Thymus (tissue), 11 donors: ENCODE data around the gene KIF24. TPM values are rescaled to one million over a fixed set of nuclear protein-coding genes. Genes with fewer than 3 reads are reported as not detected.
A peak's percentile ranks its signal among the peaks of the same experiment; 100 is the strongest.
"Not testable (repeated sequence)": the region's sequence is repeated elsewhere in the genome, so short reads cannot be mapped to it uniquely, and the experiment has no call there.

Experiments used
- DNase-seq, 9 donors: peaks; one replicate each; pipeline ENCODE4 v3.0.0-alpha.2; 2013; ENCODE audit warnings: low spot score in 9 of 9, low read depth in 6 of 9, missing footprints in 1 of 9
- H3K27ac ChIP-seq, 2 donors: one replicate each; pipeline ENCODE4 v1.5.1; 2013; ENCODE audit warnings: control low read depth in 1 of 2, low read depth in 1 of 2, low read length in 1 of 2, mild to moderate bottlenecking in 1 of 2, moderate library complexity in 1 of 2
- H3K27me3 ChIP-seq, 2 donors: one replicate each; pipeline ENCODE4 v1.5.1; 2013; ENCODE audit warnings: low read length in 1 of 2; ENCODE audit not compliant: control insufficient read depth in 2 of 2, insufficient read depth in 1 of 2
- H3K36me3 ChIP-seq, 2 donors: one replicate each; pipeline ENCODE4 v1.5.1; 2013; ENCODE audit warnings: low read length in 1 of 2, mild to moderate bottlenecking in 1 of 2, moderate library complexity in 1 of 2; ENCODE audit not compliant: control insufficient read depth in 2 of 2, insufficient read depth in 2 of 2
- H3K4me1 ChIP-seq, 2 donors: one replicate each; pipeline ENCODE4 v1.5.1; 2013; ENCODE audit warnings: low read length in 2 of 2; ENCODE audit not compliant: control insufficient read depth in 2 of 2, insufficient read depth in 2 of 2
- H3K4me3 ChIP-seq, 2 donors: one replicate each; pipeline ENCODE4 v1.5.1; 2013; ENCODE audit warnings: low read length in 2 of 2, control low read depth in 1 of 2, mild to moderate bottlenecking in 1 of 2
- H3K9me3 ChIP-seq, 2 donors: one replicate each; pipeline ENCODE4 v1.5.1; 2013; ENCODE audit warnings: low read length in 1 of 2, mild to moderate bottlenecking in 1 of 2; ENCODE audit not compliant: control insufficient read depth in 2 of 2, insufficient read depth in 1 of 2
- WGBS: extraction: QIAGEN DNeasy Blood & Tissue Kit; methylation state at CpG from one replicate; pipeline ENCODE4 v1.1.7; 2013; 5-methylcytosine and 5-hydroxymethylcytosine counted together
- polyA plus RNA-seq: library from polyadenylated mRNA; stranded (reverse); fragments of 200-250 nt; gene quantifications from one replicate; pipeline ENCODE4 v1.2.3, GENCODE V29; 2013
- total RNA-seq: library from RNA; stranded (reverse); fragments of 120-200 nt; gene quantifications from one replicate; pipeline ENCODE4 v1.2.4, GENCODE V29; 2013
- donor health status: healthy.

KIF24 gene
- total and polyA plus RNA-seq, 2 donors = 0.57 to 4.5 TPM

DNA sequence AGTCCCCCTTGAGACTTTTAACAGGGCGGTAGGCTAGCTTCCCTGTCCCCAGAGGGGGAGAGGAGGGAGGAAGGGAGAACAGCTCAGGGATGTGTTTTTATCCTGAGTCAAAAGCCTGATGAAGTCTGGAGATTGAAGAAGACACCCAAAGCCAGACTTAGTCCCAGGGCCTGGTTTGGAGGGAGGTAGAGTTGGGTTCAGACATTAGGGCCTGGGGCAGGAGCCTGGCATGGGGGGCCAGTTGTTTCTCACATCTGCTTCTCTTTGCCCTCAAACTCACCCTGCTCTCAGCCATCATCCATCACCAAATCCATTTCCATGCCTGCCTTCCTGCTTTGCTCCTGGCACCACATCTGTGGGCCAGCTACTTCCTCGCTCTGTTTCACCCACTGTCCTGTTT lies 44.7 kb upstream of the KIF24 start:
- Histone ChIP-seq H3K27me3 (peaks cover 0 to 81% of the 10 kb centered on the region in 2 donors), H3K9me3 (peaks cover 4 to 21% of the 10 kb centered on the region in 2 donors), H3K27ac (no peak overlapping the region), H3K4me1 (peaks cover 7 to 27% of the 10 kb centered on the region in 2 donors), H3K4me3 (no peak overlapping the region), H3K36me3 (peaks cover 0 to 5% of the 10 kb centered on the region in 2 donors)
- DNase-seq = no peak
- WGBS = 97% methylated on average over 2 of the region's 2 CpGs

- WGBS = 96% methylated on average over 41 of the region's 41 CpGs
- DNase-seq = no peak
- Histone ChIP-seq H3K27ac (no peak overlapping the region), H3K36me3 (peaks cover 0 to 5% of the 10 kb centered on the region in 2 donors), H3K4me1 (peaks cover 7 to 26% of the 10 kb centered on the region in 2 donors), H3K4me3 (no peak overlapping the region), H3K27me3 (peaks cover 0 to 73% of the 10 kb centered on the region in 2 donors), H3K9me3 (peaks cover 4 to 21% of the 10 kb centered on the region in 2 donors)
These were observed 43.5 kb upstream of the KIF24 start for GRCh38 chr9:34372467-34373011.

GRCh38 chr9:34371886-34372466 lies 42.9 kb upstream of the KIF24 start:
- peaks cover 3 to 21% of the 10 kb centered on the region in 2 donors for H3K4me1 ChIP-seq
- no peak for DNase-seq
- H3K27me3 ChIP-seq = peaks cover 0 to 68% of the 10 kb centered on the region in 2 donors
- H3K4me3 ChIP-seq = no peak overlapping the region
- H3K9me3 ChIP-seq = peaks cover 4 to 21% of the 10 kb centered on the region in 2 donors
- no peak overlapping the region for H3K27ac ChIP-seq
- peaks cover 0 to 5% of the 10 kb centered on the region in 2 donors for H3K36me3 ChIP-seq
- 97% methylated on average over 60 of the region's 60 CpGs for WGBS

- Histone ChIP-seq H3K4me1 (peaks cover 3 to 17% of the 10 kb centered on the region in 2 donors), H3K27ac (no peak overlapping the region), H3K9me3 (peaks cover 4 to 21% of the 10 kb centered on the region in 2 donors), H3K4me3 (peak overlapping the region in 1 of 2 donors; percentile 24), H3K27me3 (peaks cover 0 to 64% of the 10 kb centered on the region in 2 donors), H3K36me3 (peaks cover 0 to 5% of the 10 kb centered on the region in 2 donors)
- DNase-seq = no peak
- 91% methylated on average over 105 of the region's 105 CpGs for WGBS
These were observed 42.2 kb upstream of the KIF24 start for GRCh38 chr9:34370970-34371880.

DNA sequence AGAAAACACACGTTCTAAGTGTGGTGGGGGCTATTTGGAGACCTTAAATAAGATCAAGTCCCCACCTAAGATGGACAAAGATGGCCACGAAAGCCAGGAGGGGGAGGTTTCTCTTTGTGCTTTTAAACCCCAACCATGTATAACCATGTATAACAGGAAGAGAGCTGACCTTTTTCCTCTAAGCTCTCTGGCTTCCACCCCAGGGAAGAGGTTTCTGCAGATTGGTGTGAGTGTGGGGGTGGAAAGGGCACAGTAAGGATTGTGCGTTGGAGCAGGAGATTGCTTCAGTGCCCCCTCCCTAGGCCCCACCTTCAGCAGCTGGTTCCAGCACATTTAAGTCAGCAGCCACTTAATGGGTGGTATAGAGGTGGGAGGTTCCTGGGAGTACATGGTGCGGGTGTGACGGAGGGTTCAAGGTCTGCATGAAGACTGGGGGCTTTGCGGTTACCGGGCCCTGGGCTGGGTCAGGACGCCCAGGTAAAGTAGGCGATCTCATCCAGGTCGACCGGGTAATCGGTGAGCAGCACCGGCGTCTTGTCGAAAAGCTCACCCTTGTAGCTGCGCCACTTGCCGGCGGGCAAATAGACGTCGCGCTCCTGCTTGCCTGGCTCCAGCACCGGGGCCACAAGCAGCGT lies 41.4 kb upstream of the KIF24 start:
- Histone ChIP-seq H3K9me3 (peaks cover 4 to 21% of the 10 kb centered on the region in 2 donors), H3K4me3 (peak overlapping the region in 1 of 2 donors; percentile 24), H3K27me3 (peaks cover 0 to 56% of the 10 kb centered on the region in 2 donors), H3K4me1 (peaks cover 0 to 10% of the 10 kb centered on the region in 2 donors), H3K27ac (no peak overlapping the region), H3K36me3 (peaks cover 0 to 5% of the 10 kb centered on the region in 2 donors)
- WGBS = 90% methylated on average over 23 of the region's 23 CpGs
- DNase-seq = no peak

- Histone ChIP-seq H3K27ac (no peak overlapping the region), H3K9me3 (peaks cover 4 to 21% of the 10 kb centered on the region in 2 donors), H3K27me3 (peaks cover 0 to 50% of the 10 kb centered on the region in 2 donors), H3K36me3 (peaks cover 0 to 5% of the 10 kb centered on the region in 2 donors), H3K4me3 (no peak overlapping the region), H3K4me1 (peaks cover 0 to 14% of the 10 kb centered on the region in 2 donors)
- 95% methylated on average over 4 of the region's 4 CpGs for WGBS
- no peak for DNase-seq
These were observed 40.6 kb upstream of the KIF24 start for GRCh38 chr9:34369636-34370035.

- H3K36me3 ChIP-seq, DNase-seq, H3K4me3 ChIP-seq, H3K27ac ChIP-seq: not testable (repeated sequence)
- Histone ChIP-seq H3K9me3 (peaks cover 4 to 21% of the 10 kb centered on the region in 2 donors), H3K4me1 (peaks cover 0 to 22% of the 10 kb centered on the region in 2 donors), H3K27me3 (peaks cover 0 to 44% of the 10 kb centered on the region in 2 donors)
- WGBS = 99% methylated on average over 5 of the region's 5 CpGs
These were observed 39.7 kb upstream of the KIF24 start for GRCh38 chr9:34368796-34369195.

DNA sequence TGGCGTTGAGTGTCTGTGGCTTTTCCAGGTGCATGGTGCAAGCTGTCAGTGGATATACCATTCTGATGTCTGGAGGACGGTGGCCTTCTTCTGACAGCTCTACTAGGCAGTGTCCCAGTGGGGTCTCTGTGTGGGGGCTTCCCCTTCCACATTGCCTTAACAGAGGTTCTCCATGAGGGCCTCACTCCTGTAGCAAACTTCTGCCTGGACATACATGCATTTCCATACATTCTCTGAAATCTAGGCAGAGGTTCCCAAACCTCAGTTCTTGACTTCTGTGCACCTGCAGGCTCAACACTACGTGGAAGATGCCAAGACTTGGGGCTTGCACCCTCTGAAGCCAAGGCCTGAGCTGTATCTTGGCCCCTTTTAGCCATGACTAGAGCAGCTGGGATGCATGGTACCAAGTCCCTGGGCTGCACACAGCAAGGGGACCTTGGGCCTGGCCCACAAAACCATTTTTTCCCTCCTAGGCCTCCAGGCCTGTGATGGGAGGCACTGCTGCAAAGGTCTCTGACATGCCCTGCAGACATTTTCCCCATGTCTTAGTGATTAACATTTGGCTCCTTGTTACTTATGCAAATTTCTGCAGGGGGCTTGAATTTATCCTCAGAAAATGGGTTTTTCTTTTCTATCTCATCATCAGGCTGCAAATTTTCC lies 38.8 kb upstream of the KIF24 start:
- not testable (repeated sequence) for H3K4me3 ChIP-seq, H3K36me3 ChIP-seq, H3K27ac ChIP-seq, DNase-seq
- peaks cover 4 to 21% of the 10 kb centered on the region in 2 donors for H3K9me3 ChIP-seq
- peaks cover 0 to 30% of the 10 kb centered on the region in 2 donors for H3K4me1 ChIP-seq
- 96% methylated on average over 3 of the region's 3 CpGs for WGBS
- peaks cover 0 to 35% of the 10 kb centered on the region in 2 donors for H3K27me3 ChIP-seq
